Osteoblast (primary cell): ENCODE results near the gene IPO11. TPM values are rescaled to one million over a fixed set of nuclear protein-coding genes. Genes with fewer than 3 reads are reported as not detected.

Experiments used
- DNase-seq: peaks from one replicate; pipeline ENCODE4 v3.0.0; 2011; ENCODE audit warnings: low spot score, mixed read lengths; ENCODE audit not compliant: insufficient read length; ENCODE audit errors: missing footprints
- H2AFZ ChIP-seq: 2 replicates; pipeline ENCODE4 v1.6.0; 2011; ENCODE audit warnings: mild to moderate bottlenecking, low read length
- H3K27ac ChIP-seq: 2 replicates; pipeline ENCODE4 v1.5.1; 2011; ENCODE audit warnings: mild to moderate bottlenecking, low read depth, low read length, moderate library complexity
- H3K27me3 ChIP-seq: 2 replicates; pipeline ENCODE4 v1.6.0; 2012; ENCODE audit warnings: mild to moderate bottlenecking, control low read depth, inconsistent platforms, low read length, moderate library complexity; ENCODE audit not compliant: insufficient read depth
- H3K36me3 ChIP-seq: 2 replicates; pipeline ENCODE4 v1.5.1; 2011; ENCODE audit warnings: mild to moderate bottlenecking, low read length, control low read depth, moderate library complexity; ENCODE audit not compliant: insufficient read depth
- H3K4me1 ChIP-seq: 2 replicates; pipeline ENCODE4 v1.5.1; 2011; ENCODE audit warnings: mild to moderate bottlenecking, low read length, control low read depth, moderate library complexity; ENCODE audit not compliant: insufficient read depth
- H3K4me2 ChIP-seq: 2 replicates; pipeline ENCODE4 v1.6.0; 2011; ENCODE audit warnings: mild to moderate bottlenecking, low read length; ENCODE audit not compliant: insufficient read depth
- H3K4me3 ChIP-seq: fragments of 200-600 bp; sonication (generic); 3 replicates; pipeline ENCODE4 v1.5.1; 2012; ENCODE audit warnings: mild to moderate bottlenecking, low read length, inconsistent platforms; ENCODE audit not compliant: insufficient read depth
- H3K79me2 ChIP-seq: 2 replicates; pipeline ENCODE4 v1.6.0; 2012; ENCODE audit warnings: mild to moderate bottlenecking, low read length, control low read depth, inconsistent platforms; ENCODE audit not compliant: insufficient read depth
- H3K9me3 ChIP-seq: 2 replicates; pipeline ENCODE4 v1.5.1; 2011; ENCODE audit warnings: low read depth, low read length, control low read depth
- H4K20me1 ChIP-seq: 2 replicates; pipeline ENCODE4 v1.6.0; 2012; ENCODE audit warnings: mild to moderate bottlenecking, low read length, control low read depth; ENCODE audit not compliant: insufficient read depth
- CTCF ChIP-seq: IDR thresholded peaks from 2 replicates; pipeline ENCODE4 v1.5.1; 2011; ENCODE audit warnings: mild to moderate bottlenecking, low read depth, low read length, moderate library complexity; ENCODE audit errors: extremely low read depth
- total RNA-seq: library from RNA; depleted of rRNA; stranded (reverse); fragments of >200 nt; gene quantifications from 2 replicates; pipeline ENCODE4 v1.2.3, GENCODE V29; 2012

IPO11 gene
- total RNA-seq, 1 donor, result 24.2 TPM

GRCh38 chr5:62403411-62404250 lies 8.9 kb upstream of the IPO11 start, which contains the start of gene DIMT1:
Gene DIMT1, minus strand, starts transcription at chr5:62403905. Its CDS starts 133 bp downstream, at chr5:62403772.
- Histone ChIP-seq H3K4me3 (peak within 1 kb of the TSS; percentile 81), H3K36me3 (peaks cover 12% of the 10 kb centered on the region), H3K27ac (peak within 1 kb of the TSS; percentile 95), H3K79me2 (peaks cover 16% of the 10 kb centered on the region), H3K9me3 (no peaks in the 10 kb centered on the region), H4K20me1 (no peaks in the 10 kb centered on the region), H3K4me1 (peaks cover 14% of the 10 kb centered on the region), H2AFZ (peak within 1 kb of the TSS; percentile 95), H3K27me3 (no peaks in the 10 kb centered on the region), H3K4me2 (peak within 1 kb of the TSS; percentile 100)
- no peak for TF ChIP-seq CTCF
- DNase-seq, result peak; percentile 97

- DNase-seq, result no peak
- Histone ChIP-seq H3K27me3 (no peaks in the 10 kb centered on the region), H3K79me2 (peaks cover 57% of the 10 kb centered on the region), H3K36me3 (no peaks in the 10 kb centered on the region), H2AFZ (no peak overlapping the region), H3K4me1 (peaks cover 10% of the 10 kb centered on the region), H3K9me3 (no peaks in the 10 kb centered on the region), H3K4me3 (peak overlapping the region; percentile 94), H3K4me2 (peak overlapping the region; percentile 88), H3K27ac (peak overlapping the region; percentile 83), H4K20me1 (no peaks in the 10 kb centered on the region)
- TF ChIP-seq CTCF, result no peak
These were observed 1.1 kb downstream of the IPO11 start for GRCh38 chr5:62413711-62414110.

GRCh38 chr5:62418462-62419076 lies 6.0 kb downstream of the IPO11 start:
- Histone ChIP-seq H3K9me3 (no peaks in the 10 kb centered on the region), H3K27ac (no peak overlapping the region), H3K79me2 (peaks cover 85% of the 10 kb centered on the region), H3K4me2 (no peak overlapping the region), H4K20me1 (no peaks in the 10 kb centered on the region), H3K4me3 (no peak overlapping the region), H2AFZ (no peak overlapping the region), H3K4me1 (peaks cover 4% of the 10 kb centered on the region), H3K36me3 (no peaks in the 10 kb centered on the region), H3K27me3 (no peaks in the 10 kb centered on the region)
- no peak for DNase-seq
- no peak for TF ChIP-seq CTCF

GRCh38 chr5:62419609-62420008 lies 7.0 kb downstream of the IPO11 start:
- no peak for DNase-seq
- Histone ChIP-seq H3K36me3 (no peaks in the 10 kb centered on the region), H3K27ac (no peak overlapping the region), H3K27me3 (no peaks in the 10 kb centered on the region), H3K4me3 (no peak overlapping the region), H4K20me1 (no peaks in the 10 kb centered on the region), H3K9me3 (no peaks in the 10 kb centered on the region), H3K79me2 (peaks cover 74% of the 10 kb centered on the region), H3K4me1 (no peaks in the 10 kb centered on the region), H2AFZ (no peak overlapping the region), H3K4me2 (no peak overlapping the region)
- TF ChIP-seq CTCF, result no peak
